Measurements from ENCODE around the gene AQP9.
"Not testable (repeated sequence)": the region's sequence is repeated elsewhere in the genome, so short reads cannot be mapped to it uniquely, and the experiment has no call there.

Gene AQP9

DNA sequence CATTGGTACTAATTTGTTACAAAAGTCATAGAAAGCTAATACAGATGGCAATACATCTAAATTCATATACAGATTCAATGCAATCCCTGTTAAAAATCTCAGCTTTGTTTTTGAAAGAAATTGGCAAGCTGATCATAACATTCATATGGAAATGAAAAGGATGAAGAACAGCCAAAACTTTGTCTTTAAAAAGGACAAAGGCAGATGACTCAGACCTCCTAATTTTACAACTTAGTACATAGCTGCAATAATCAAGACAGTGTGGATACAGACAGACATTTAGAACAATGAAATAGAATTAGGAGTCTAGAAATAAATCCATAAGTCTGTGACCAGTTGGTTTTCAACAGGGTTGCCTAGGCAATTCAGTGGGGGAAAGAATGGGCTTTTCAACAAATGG is 63.3 kb downstream of the AQP9 start:
- TF ChIP-seq, protein P1, sequence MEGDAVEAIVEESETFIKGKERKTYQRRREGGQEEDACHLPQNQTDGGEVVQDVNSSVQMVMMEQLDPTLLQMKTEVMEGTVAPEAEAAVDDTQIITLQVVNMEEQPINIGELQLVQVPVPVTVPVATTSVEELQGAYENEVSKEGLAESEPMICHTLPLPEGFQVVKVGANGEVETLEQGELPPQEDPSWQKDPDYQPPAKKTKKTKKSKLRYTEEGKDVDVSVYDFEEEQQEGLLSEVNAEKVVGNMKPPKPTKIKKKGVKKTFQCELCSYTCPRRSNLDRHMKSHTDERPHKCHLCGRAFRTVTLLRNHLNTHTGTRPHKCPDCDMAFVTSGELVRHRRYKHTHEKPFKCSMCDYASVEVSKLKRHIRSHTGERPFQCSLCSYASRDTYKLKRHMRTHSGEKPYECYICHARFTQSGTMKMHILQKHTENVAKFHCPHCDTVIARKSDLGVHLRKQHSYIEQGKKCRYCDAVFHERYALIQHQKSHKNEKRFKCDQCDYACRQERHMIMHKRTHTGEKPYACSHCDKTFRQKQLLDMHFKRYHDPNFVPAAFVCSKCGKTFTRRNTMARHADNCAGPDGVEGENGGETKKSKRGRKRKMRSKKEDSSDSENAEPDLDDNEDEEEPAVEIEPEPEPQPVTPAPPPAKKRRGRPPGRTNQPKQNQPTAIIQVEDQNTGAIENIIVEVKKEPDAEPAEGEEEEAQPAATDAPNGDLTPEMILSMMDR (IDR thresholded peaks at IDR 0.05; ENCODE audit: low read depth, low read length, missing control alignments): no peak
- DNase-seq (ENCODE audit: extremely low read depth, low read depth): peak; percentile 54
- H3K4me3 ChIP-seq (replicated peaks; ENCODE audit: low read depth, low read length): no peak overlapping the region

DNA sequence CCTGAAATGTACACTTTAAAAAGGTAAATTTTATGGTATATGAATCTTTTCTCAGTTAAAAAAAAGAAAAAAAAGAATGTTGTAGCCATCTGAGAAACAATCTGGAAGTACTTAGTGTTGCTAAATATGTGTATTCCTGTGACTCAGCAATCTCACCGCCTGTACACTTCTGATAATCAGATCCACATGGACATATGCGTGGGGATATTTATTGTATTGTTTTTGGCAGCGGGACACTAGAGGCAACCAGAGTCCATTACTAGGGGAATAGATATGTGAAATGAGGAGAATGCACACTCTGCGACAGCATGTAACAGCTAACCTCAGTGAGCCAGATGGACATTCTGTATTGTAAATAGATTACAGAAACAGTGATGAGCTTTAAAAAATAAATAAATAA is 65.4 kb downstream of the AQP9 start:
- TF ChIP-seq, protein P1 (IDR thresholded peaks at IDR 0.05; ENCODE audit: low read depth, low read length, missing control alignments): no peak
- no peak overlapping the region for H3K4me3 ChIP-seq (replicated peaks; ENCODE audit: low read depth, low read length)
- peak; percentile 99 for DNase-seq (ENCODE audit: extremely low read depth, low read depth)

DNA sequence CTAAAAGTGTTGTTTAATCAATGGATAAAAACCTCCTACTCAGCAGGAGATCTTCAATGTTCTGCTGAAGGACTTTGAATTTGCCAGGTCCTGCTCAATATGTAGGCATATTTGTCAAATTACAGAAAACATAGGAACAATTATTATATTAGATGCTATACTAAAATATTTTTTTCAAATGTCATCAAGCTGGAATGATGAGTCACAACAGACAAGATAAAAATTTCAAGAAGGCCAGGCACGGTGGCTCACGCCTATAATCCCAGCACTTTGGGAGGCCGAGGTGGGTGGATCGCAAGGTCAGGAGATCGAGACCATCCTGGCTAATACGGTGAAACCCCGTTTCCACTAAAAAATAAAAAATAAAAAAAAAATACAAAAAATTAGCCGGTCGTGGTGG is 68.0 kb downstream of the AQP9 start:
- H3K4me3 ChIP-seq (replicated peaks; ENCODE audit: low read depth, low read length): no peak overlapping the region
- TF ChIP-seq, protein P1 (IDR thresholded peaks at IDR 0.05; ENCODE audit: low read depth, low read length, missing control alignments): no peak
- DNase-seq (ENCODE audit: extremely low read depth, low read depth): no peak

DNA sequence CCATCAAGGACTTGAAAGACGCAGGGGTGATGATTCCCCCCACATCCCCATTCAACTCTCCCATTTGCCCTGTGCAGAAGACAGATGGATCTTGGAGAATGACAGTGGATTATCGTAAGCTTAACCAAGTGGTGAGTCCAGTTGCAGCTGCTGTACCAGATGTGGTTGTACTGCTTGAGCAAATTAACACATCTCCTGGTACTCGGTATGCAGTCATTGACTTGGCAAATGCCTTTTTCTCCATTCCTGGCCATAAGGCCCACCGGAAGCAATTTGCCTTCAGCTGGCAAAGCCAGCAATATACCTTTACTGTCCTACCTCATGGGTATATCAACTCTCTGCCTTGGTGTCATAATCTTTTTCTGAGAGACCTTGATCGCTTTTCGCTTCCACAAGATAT is 70.0 kb downstream of the AQP9 start:
- DNase-seq (ENCODE audit: extremely low read depth, low read depth); H3K4me3 ChIP-seq (replicated peaks; ENCODE audit: low read depth, low read length): not testable (repeated sequence)

DNA sequence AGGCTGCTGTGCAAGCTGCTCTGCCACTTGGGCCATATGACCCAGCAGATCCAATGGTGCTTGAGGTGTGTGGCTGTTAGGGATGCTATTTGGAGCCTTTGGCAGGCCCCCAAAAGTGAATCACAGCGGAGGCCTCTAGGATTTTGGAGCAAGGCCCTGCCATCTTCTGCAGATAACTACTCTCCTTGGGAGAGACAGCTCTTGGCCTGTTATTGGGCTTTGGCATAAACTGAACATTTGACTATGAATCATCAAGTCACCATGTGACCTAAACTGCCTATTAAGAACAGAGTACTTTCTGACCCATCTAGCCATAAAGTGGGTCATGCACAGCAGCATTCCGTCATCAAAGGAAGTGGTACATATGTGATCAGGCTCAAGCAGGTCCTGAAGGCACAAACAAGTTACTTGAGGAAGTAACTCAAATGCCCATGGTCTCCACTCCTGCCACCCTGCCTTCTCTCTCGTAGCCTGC is 70.9 kb downstream of the AQP9 start:
- H3K4me3 ChIP-seq (replicated peaks; ENCODE audit: low read depth, low read length): not testable (repeated sequence)
- DNase-seq (ENCODE audit: extremely low read depth, low read depth): peak; percentile 59

DNA sequence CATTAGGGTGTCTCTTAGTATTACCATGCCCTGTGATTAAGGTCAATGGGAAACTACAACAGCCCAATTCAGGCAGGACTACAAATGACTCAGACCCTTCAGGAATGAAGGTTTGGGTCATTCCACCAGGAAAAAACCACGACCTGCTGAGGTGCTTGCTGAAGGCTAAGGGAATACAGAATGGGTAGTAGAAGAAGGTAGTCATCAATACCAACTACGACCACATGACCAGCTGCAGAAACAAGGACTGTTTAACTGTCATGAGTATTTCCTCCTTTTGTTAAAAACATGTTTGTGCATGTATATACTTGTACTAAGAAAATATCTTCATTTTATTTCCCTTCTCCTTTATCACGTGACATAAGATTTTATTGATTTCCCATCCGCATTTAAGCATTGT is 71.8 kb downstream of the AQP9 start:
- DNase-seq (ENCODE audit: extremely low read depth, low read depth): not testable (repeated sequence)

DNA sequence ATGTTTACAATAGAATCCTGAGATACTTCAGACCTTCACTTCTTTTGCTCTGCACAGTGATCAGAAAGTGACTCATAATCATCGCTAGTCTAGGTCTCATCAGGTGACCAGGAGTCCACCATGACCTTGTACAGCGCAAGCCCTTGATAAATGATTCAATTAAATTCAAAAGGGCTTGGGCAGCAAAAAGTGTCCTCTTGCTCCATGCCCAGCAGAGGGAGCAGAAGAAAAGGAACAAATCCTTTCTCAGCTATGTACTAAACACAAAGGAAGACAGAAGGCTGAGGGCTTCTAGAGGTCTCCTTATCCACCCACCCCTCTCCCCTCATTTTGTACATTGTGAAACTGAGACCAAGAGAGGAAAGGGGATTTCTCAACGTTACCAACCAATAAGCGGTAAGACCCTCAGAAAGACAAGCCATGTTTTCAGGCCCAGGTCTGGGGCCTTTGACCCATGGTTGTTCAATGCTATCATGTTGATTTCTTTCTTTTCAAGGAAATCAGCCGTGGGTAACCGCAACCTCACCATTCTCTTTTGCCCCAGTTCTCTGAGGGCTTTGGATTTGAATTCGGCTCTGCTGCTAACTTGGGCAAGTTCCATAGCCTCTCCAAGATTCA is 74.8 kb downstream of the AQP9 start:
- TF ChIP-seq, protein P1 (IDR thresholded peaks at IDR 0.05; ENCODE audit: low read depth, low read length, missing control alignments): peak; percentile 63
- H3K4me3 ChIP-seq (replicated peaks; ENCODE audit: low read depth, low read length): no peak overlapping the region
- DNase-seq (ENCODE audit: extremely low read depth, low read depth): no peak

More for the DNA sequence above, 71.8 kb downstream of the AQP9 start:
- H3K4me3 ChIP-seq (replicated peaks; ENCODE audit: low read depth, low read length): not testable (repeated sequence)

DNA sequence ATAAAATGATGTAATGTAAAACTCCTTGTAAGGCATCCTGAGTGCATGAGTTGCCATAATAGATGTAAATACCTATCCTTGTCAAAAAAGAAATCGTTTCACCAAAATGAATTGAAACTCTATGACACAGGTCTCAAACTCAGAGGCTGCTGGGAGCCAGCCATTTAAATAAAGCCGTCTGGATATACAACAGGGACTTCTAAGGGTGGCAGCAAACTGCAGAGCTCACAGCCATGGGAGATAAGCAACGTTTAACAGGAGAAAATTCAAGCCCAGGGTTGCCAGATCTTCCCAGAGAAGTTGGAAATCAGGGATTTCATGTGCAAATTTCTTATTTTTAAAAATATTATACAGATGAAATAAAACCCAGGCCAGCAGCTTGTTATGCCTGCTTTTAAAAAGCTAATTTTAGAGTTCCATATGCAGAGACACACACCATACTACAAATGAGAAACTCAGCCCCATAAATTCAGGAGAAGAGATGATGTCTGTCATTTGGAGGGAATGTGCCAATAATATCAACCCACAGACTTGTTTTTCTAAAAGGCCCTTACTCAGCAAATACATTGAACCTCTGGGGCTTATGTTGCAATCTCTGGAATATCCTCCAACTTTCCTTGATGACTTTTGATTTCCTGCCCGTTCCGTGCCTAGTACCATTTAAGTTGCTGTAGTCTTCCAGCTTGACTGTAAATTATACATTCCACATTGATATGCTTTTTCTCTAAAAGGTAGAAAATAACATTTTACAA is 75.6 kb downstream of the AQP9 start:
- TF ChIP-seq, protein P1 (IDR thresholded peaks at IDR 0.05; ENCODE audit: low read depth, low read length, missing control alignments): no peak
- DNase-seq (ENCODE audit: extremely low read depth, low read depth): no peak
- H3K4me3 ChIP-seq (replicated peaks; ENCODE audit: low read depth, low read length): no peak overlapping the region

All from HFF-Myc (cell line).